Cardiac fibroblast (primary cell): ENCODE data around the gene NFIX.

ENCODE experiments used
- DNase-seq, 2 donors: peaks; one replicate each; pipeline versions ENCODE4 v3.0.0 to v3.0.0-alpha.2; 2010; ENCODE audit warnings: low read depth in 2 of 2
- H3K4me3 ChIP-seq, 2 donors: replicated peaks in 1 of 2; 1 replicate in 1 of 2; 2 replicates in 1 of 2; pipeline ENCODE4 v1.5.1; 2011; ENCODE audit warnings: low read depth in 2 of 2, low read length in 2 of 2, mild to moderate bottlenecking in 2 of 2, moderate library complexity in 1 of 2
- TF ChIP-seq, protein P1 (sequence below): IDR thresholded peaks from one replicate; pipeline ENCODE4 v1.5.1; 2011; ENCODE audit warnings: low read depth, mild to moderate bottlenecking, low read length, inconsistent platforms

Gene NFIX

DNA sequence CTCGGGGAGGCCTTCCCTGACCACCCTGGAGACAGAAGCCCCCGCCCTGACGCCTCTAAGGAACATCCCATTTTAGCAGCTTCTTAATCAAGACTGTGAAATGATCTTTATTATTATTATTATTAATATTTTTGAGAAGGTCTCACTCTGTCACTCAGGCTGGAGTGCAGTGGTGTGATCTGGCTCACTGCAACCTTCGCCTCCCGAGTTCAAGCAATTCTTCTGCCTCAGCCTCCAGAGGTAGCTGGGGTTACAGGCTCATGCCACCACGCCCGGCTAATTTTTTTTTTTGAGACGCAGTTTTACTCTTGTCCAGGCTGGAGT lies 29.5 kb upstream of the NFIX start:
- no peak overlapping the region for H3K4me3 ChIP-seq
- TF ChIP-seq, protein P1, sequence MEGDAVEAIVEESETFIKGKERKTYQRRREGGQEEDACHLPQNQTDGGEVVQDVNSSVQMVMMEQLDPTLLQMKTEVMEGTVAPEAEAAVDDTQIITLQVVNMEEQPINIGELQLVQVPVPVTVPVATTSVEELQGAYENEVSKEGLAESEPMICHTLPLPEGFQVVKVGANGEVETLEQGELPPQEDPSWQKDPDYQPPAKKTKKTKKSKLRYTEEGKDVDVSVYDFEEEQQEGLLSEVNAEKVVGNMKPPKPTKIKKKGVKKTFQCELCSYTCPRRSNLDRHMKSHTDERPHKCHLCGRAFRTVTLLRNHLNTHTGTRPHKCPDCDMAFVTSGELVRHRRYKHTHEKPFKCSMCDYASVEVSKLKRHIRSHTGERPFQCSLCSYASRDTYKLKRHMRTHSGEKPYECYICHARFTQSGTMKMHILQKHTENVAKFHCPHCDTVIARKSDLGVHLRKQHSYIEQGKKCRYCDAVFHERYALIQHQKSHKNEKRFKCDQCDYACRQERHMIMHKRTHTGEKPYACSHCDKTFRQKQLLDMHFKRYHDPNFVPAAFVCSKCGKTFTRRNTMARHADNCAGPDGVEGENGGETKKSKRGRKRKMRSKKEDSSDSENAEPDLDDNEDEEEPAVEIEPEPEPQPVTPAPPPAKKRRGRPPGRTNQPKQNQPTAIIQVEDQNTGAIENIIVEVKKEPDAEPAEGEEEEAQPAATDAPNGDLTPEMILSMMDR, result no peak
- DNase-seq, result no peak

DNA sequence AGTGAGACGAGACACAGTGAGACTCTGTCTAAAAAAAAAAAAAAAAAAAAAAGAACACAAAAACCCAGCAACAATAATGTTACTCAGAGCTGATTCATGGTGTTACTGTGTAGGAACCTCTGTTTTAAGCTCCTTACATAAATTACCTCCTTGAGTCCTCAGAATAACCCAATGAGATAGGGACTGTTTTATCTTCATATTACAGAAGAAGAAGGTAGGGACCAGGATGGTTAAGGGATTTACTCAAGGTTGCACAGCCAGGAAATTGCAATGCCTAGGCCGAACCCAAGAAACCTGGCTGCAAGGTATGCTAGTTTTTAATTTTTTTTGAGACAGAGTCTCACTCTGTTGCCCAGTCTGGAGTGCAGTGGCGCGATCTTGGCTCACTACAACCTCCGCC lies 27.4 kb upstream of the NFIX start:
- H3K4me3 ChIP-seq, result no peak overlapping the region
- TF ChIP-seq, protein P1, result no peak
- peak in 1 of 2 donors; percentile 61 for DNase-seq

DNA sequence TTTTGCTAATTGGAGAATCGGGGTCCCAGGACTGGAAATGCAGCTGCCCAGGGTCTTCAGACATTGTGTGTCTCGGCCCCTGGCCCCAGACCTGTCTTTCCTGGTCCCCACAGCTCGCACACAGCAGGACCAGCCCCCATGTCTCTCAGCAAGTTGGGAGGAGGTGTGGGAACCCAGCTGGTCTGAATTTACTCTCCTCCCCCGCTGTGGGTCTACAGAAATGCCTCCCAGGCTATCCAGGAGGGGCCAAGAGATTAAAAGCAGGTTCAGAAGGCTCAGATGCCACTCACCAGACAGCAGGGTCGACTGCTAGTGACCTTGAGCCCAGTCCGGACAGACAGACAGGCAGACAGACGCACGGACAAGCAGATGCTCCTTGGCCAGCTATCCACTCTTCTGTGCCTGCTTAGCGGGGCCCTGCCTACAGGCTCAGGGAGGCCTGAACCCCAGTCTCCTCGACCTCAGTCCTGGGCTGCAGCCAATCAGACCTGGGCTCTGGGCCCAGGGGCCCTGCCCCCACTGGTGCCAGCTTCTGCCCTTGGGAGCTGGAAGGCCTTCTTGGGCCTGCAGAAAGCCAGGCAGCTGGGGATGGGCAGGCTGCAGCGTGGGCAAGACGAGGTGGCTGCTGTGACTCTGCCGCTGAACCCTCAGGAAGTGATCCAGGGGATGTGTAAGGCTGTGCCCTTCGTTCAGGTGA lies 25.8 kb upstream of the NFIX start, which contains the start of gene DAND5:
TSS of gene DAND5 (plus strand) at position 285 of the 697 bp plus-strand sequence. CDS start at position 370, 85 bp downstream.
- TF ChIP-seq, protein P1, result no peak
- no peak within 1 kb of the TSS for H3K4me3 ChIP-seq
- DNase-seq, result no peak

DNA sequence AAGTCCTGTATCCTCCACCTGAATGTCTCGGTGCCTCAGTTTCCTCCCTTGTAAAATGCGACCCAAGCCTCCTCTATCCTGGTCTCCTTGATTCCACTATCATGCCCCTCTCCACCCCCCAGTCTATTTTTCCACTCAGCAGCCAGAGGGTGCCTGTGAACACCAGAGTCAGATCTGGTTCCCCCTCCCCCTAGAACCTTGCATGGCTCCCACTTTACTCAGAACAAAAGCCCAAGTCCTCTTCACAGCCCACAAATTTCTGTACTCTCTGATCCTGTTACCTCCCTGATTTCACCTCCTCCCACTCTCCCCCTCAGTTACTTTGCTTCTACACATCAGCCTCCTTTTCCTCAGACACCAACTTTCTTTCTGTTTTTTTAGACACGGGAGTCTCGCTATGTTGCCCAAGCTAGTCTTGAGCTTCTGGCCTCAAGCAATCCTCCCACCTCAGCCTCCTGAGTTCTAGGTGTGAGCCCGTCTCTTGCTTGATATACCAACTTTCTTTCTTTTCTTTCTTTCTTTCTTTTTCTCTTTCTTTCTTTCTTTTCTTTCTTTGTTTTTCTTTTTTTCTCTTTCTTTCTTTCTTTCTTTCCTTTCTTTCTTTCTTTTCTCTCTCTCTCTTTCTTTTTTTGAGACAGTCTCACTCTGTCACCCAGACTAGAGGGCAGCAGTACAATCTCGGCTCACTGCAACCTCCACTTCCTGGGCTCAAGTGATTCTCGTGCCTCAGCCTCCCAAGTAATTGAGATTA lies 25.0 kb upstream of the NFIX start:
- no peak overlapping the region for H3K4me3 ChIP-seq
- no peak for DNase-seq
- TF ChIP-seq, protein P1, result no peak

DNA sequence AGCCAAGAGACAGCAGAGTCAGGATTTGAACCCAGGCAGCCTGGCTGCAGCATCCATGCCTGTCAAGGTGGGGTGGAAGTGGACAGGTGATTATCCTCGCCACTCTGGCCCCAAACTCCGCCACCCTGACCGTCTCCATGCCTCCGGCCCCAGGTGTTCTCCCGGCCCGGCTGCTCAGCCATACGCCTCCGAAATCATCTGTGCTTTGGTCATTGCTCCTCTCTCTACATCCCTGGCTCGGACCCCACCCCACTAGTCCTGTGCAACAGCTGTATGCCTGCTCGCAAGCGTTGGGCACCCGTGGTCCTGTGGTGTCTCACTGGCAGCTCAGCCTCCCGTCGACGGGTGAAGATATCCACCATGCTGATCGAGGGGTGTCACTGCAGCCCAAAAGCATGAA lies 22.0 kb upstream of the NFIX start:
- TF ChIP-seq, protein P1, result no peak
- DNase-seq, result no peak
- no peak overlapping the region for H3K4me3 ChIP-seq

DNA sequence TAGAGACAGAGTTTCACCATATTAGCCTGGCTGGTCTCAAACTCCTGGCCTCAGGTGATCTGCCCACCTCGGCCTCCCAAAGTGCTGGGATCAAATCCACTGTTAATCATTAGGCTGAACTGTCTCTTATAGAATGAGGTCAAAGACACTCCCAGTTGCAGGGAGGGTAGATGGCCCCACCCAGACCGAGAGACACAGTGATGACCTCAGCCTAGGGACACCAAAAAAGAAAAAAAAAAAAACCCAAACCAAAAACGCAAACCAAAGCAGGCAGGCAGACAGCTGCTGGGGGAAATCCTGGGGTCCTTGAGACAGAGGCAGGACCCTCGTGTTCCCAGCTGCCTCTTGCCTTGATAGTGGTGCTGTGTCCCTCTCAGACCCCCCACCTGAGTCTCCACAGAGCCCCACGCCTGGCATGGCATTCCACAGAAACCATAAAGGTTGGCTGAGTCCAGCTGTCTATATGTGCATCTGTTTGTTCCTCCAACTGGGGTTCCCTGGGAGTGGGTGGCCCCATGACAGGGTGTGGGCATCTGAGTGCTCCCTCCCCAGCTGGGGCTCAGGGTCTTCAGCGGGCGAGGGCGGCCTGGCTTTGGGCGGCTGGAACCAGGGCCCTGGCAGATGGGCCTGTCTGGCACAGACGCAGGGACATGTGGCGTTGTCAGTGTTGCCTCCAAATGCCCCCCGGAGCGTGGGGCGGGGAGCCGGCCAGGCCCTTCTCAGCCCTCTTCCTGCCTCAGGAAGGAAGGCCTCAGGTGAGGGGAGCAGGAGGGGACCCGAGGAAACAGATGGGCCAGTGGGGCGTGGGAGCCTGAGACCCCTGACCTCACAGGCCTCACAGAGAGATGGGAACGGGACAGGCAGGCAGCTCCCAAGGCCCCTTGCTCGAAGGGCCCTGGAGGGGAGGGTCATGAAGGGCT lies 20.7 kb upstream of the NFIX start:
- no peak for DNase-seq
- TF ChIP-seq, protein P1, result no peak
- no peak overlapping the region for H3K4me3 ChIP-seq
